PC-9 (cell line): ENCODE measurements around the gene OAF.

Experiments
- EZH2 ChIP-seq: fragments of 200-600 bp; sonication (generic); IDR thresholded peaks from 2 replicates; pipeline ENCODE4 v1.8.0; 2017; ENCODE audit warnings: antibody characterized with exemption, low read depth
- TF ChIP-seq, protein P1 (sequence below): fragments of 200-600 bp; sonication (generic); conservative IDR thresholded peaks from 2 replicates; pipeline ENCODE4 v1.6.1; 2017; ENCODE audit warnings: mixed run types, antibody characterized with exemption, mild to moderate bottlenecking, moderate library complexity

GRCh38 chr11:120224972-120225909 lies 14.4 kb downstream of the OAF start:
- TF ChIP-seq, protein P1, sequence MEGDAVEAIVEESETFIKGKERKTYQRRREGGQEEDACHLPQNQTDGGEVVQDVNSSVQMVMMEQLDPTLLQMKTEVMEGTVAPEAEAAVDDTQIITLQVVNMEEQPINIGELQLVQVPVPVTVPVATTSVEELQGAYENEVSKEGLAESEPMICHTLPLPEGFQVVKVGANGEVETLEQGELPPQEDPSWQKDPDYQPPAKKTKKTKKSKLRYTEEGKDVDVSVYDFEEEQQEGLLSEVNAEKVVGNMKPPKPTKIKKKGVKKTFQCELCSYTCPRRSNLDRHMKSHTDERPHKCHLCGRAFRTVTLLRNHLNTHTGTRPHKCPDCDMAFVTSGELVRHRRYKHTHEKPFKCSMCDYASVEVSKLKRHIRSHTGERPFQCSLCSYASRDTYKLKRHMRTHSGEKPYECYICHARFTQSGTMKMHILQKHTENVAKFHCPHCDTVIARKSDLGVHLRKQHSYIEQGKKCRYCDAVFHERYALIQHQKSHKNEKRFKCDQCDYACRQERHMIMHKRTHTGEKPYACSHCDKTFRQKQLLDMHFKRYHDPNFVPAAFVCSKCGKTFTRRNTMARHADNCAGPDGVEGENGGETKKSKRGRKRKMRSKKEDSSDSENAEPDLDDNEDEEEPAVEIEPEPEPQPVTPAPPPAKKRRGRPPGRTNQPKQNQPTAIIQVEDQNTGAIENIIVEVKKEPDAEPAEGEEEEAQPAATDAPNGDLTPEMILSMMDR: no peak
- TF ChIP-seq EZH2: no peak
